PC-3 (cell line): Measurements from ENCODE around the gene PNO1.

Experiments used
- CTCF ChIP-seq: fragments of 300-600 bp; sonication (generic); conservative IDR thresholded peaks from 2 replicates; pipeline ENCODE4 v1.5.1; 2017; ENCODE audit warnings: antibody characterized with exemption, low read depth, mild to moderate bottlenecking, low read length
- EZH2 ChIP-seq: fragments of 300-600 bp; sonication (generic); IDR thresholded peaks from one replicate; pipeline ENCODE4 v1.6.1; 2017; ENCODE audit warnings: antibody characterized with exemption, mild to moderate bottlenecking, low read length; ENCODE audit not compliant: unreplicated experiment
- EZH2phosphoT487 ChIP-seq: fragments of 300-600 bp; sonication (generic); IDR thresholded peaks from 2 replicates; pipeline ENCODE4 v1.6.1; 2018; ENCODE audit warnings: mild to moderate bottlenecking, antibody characterized with exemption, low read length, borderline replicate concordance

GRCh38 chr2:68200157-68200787, 42.6 kb downstream of the PNO1 start:
- TF ChIP-seq CTCF: no peak
- no peak for TF ChIP-seq EZH2
- no peak for TF ChIP-seq EZH2phosphoT487
